Neutrophil (primary cell): Measurements from ENCODE around the gene HSFX4.

Experiments
- H3K27ac ChIP-seq: fragments of 200-600 bp; sonication (generic); 2 replicates; pipeline ENCODE4 v1.5.1; 2016; ENCODE audit warnings: mild to moderate bottlenecking, moderate library complexity
- H3K27me3 ChIP-seq: fragments of 200-600 bp; sonication (generic); 2 replicates; pipeline ENCODE4 v1.6.0; 2016; ENCODE audit warnings: mild to moderate bottlenecking
- H3K36me3 ChIP-seq: fragments of 200-600 bp; sonication (generic); 2 replicates; pipeline ENCODE4 v1.5.1; 2017
- H3K4me1 ChIP-seq, 2 experiments: fragments of 200-600 bp in 1 of 2; sonication (generic) in 1 of 2; 1 replicate in 1 of 2; 2 replicates in 1 of 2; pipeline versions ENCODE4 v1.5.1 to v1.6.1; 2013 to 2016; ENCODE audit warnings: low read depth in 1 of 2, low read length in 1 of 2, mild to moderate bottlenecking in 1 of 2, moderate library complexity in 1 of 2; ENCODE audit not compliant: control insufficient read depth in 1 of 2, insufficient read depth in 1 of 2
- H3K4me3 ChIP-seq, 2 experiments: fragments of 200-600 bp in 1 of 2; sonication (generic) in 1 of 2; 1 replicate in 1 of 2; 2 replicates in 1 of 2; pipeline ENCODE4 v1.5.1; 2013 to 2016; ENCODE audit warnings: low read depth in 1 of 2, low read length in 1 of 2, mild to moderate bottlenecking in 1 of 2, moderate library complexity in 1 of 2
- H3K9me3 ChIP-seq: fragments of 200-600 bp; sonication (generic); 2 replicates; pipeline ENCODE4 v1.5.1; 2016
- TF ChIP-seq, protein P1 (sequence below): fragments of 200-600 bp; sonication (generic); IDR thresholded peaks from 2 replicates; pipeline ENCODE4 v1.5.1; 2016; ENCODE audit warnings: antibody characterized with exemption

The HSFX4 gene

DNA sequence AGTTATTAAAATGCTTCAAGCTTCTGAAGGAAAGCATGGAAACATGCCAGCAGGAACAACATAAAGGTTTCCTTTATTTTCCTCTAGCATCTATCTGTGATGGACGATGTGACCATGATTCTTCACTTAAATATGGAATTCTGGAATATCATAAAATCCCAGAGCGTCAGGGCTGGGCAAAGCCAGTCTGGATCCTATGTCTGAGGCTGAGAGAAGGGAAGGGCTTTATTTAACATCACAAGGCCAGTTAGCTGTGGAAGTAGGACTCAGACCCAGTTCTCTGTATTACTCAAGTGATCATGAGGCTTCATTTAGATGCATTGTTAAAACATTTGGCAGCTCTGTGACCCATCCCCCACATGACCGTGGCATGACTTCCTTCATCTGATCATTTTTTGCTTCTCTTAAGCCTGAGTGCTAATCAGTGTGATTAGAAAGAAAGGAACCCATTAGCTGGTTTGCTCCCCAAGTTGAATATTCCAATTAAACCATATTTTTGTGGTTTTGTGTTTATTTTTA lies 49.8 kb downstream of the HSFX4 start:
- H3K9me3 ChIP-seq = no peaks in the 10 kb centered on the region
- no peaks in the 10 kb centered on the region for H3K27me3 ChIP-seq
- no peaks in the 10 kb centered on the region for H3K4me1 ChIP-seq
- no peaks in the 10 kb centered on the region for H3K36me3 ChIP-seq
- TF ChIP-seq, protein P1, sequence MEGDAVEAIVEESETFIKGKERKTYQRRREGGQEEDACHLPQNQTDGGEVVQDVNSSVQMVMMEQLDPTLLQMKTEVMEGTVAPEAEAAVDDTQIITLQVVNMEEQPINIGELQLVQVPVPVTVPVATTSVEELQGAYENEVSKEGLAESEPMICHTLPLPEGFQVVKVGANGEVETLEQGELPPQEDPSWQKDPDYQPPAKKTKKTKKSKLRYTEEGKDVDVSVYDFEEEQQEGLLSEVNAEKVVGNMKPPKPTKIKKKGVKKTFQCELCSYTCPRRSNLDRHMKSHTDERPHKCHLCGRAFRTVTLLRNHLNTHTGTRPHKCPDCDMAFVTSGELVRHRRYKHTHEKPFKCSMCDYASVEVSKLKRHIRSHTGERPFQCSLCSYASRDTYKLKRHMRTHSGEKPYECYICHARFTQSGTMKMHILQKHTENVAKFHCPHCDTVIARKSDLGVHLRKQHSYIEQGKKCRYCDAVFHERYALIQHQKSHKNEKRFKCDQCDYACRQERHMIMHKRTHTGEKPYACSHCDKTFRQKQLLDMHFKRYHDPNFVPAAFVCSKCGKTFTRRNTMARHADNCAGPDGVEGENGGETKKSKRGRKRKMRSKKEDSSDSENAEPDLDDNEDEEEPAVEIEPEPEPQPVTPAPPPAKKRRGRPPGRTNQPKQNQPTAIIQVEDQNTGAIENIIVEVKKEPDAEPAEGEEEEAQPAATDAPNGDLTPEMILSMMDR = no peak
- no peak overlapping the region for H3K27ac ChIP-seq
- no peak overlapping the region for H3K4me3 ChIP-seq
